ENCODE data around the gene MRM2. TPM values are rescaled to one million over a fixed set of nuclear protein-coding genes. Genes with fewer than 3 reads are reported as not detected.

The MRM2 gene
- total RNA-seq, 1 experiment from 2014 or later: 35.5 TPM

GRCh38 chr7:2281541-2281940 is 39.5 kb upstream of the MRM2 start:
- Histone ChIP-seq H4K20me1 (ENCODE audit: insufficient read depth, low read depth, low read length) (no peaks in the 10 kb centered on the region), H3K36me3 (ENCODE audit: insufficient read depth, low read length) (no peaks in the 10 kb centered on the region), H3K9ac (ENCODE audit: low read length) (no peak overlapping the region), H2AFZ (ENCODE audit: low read length) (no peak overlapping the region), H3K27me3 (ENCODE audit: low read length) (no peaks in the 10 kb centered on the region), H3K9me2 (replicated peaks; ENCODE audit: insufficient read depth, low read length) (no peaks in the 10 kb centered on the region), H3K4me1 (ENCODE audit: low read length) (no peaks in the 10 kb centered on the region), H3K27ac (ENCODE audit: low read length) (no peak overlapping the region), H3K4me2 (ENCODE audit: low read depth, low read length, poor library complexity, severe bottlenecking) (no peak overlapping the region), H3K79me2 (ENCODE audit: low read length) (no peaks in the 10 kb centered on the region), H3K4me3 (ENCODE audit: low read length) (no peak overlapping the region), H3K9me3 (ENCODE audit: low read length) (no peaks in the 10 kb centered on the region)
- DNase-seq: no peak

GRCh38 chr7:2280424-2280823 is 38.4 kb upstream of the MRM2 start:
- Histone ChIP-seq H4K20me1 (ENCODE audit: insufficient read depth, low read depth, low read length) (no peaks in the 10 kb centered on the region), H3K4me2 (ENCODE audit: low read depth, low read length, poor library complexity, severe bottlenecking) (no peak overlapping the region), H3K4me3 (ENCODE audit: low read length) (no peak overlapping the region), H3K36me3 (ENCODE audit: insufficient read depth, low read length) (no peaks in the 10 kb centered on the region), H3K9me3 (ENCODE audit: low read length) (no peaks in the 10 kb centered on the region), H2AFZ (ENCODE audit: low read length) (no peak overlapping the region), H3K27ac (ENCODE audit: low read length) (no peak overlapping the region), H3K9ac (ENCODE audit: low read length) (no peak overlapping the region), H3K27me3 (ENCODE audit: low read length) (no peaks in the 10 kb centered on the region), H3K9me2 (replicated peaks; ENCODE audit: insufficient read depth, low read length) (no peaks in the 10 kb centered on the region), H3K79me2 (ENCODE audit: low read length) (no peaks in the 10 kb centered on the region), H3K4me1 (ENCODE audit: low read length) (no peaks in the 10 kb centered on the region)
- DNase-seq: no peak

- Histone ChIP-seq H3K9me2 (replicated peaks; ENCODE audit: insufficient read depth, low read length) (no peaks in the 10 kb centered on the region), H3K9me3 (ENCODE audit: low read length) (no peaks in the 10 kb centered on the region), H3K4me3 (ENCODE audit: low read length) (no peak overlapping the region), H3K9ac (ENCODE audit: low read length) (no peak overlapping the region), H3K79me2 (ENCODE audit: low read length) (no peaks in the 10 kb centered on the region), H3K36me3 (ENCODE audit: insufficient read depth, low read length) (no peaks in the 10 kb centered on the region), H2AFZ (ENCODE audit: low read length) (no peak overlapping the region), H3K4me2 (ENCODE audit: low read depth, low read length, poor library complexity, severe bottlenecking) (no peak overlapping the region), H3K27ac (ENCODE audit: low read length) (no peak overlapping the region), H4K20me1 (ENCODE audit: insufficient read depth, low read depth, low read length) (no peaks in the 10 kb centered on the region), H3K4me1 (ENCODE audit: low read length) (no peaks in the 10 kb centered on the region), H3K27me3 (ENCODE audit: low read length) (no peaks in the 10 kb centered on the region)
- DNase-seq: no peak
Measured at GRCh38 chr7:2279896-2280295, 37.9 kb upstream of the MRM2 start.

GRCh38 chr7:2278026-2278425 is 36.0 kb upstream of the MRM2 start:
- no peaks in the 10 kb centered on the region for H3K9me3 ChIP-seq (ENCODE audit: low read length)
- no peaks in the 10 kb centered on the region for H3K36me3 ChIP-seq (ENCODE audit: insufficient read depth, low read length)
- no peak overlapping the region for H3K4me3 ChIP-seq (ENCODE audit: low read length)
- no peaks in the 10 kb centered on the region for H3K79me2 ChIP-seq (ENCODE audit: low read length)
- H3K27me3 ChIP-seq (ENCODE audit: low read length): no peaks in the 10 kb centered on the region
- DNase-seq: no peak
- H2AFZ ChIP-seq (ENCODE audit: low read length): no peak overlapping the region
- H4K20me1 ChIP-seq (ENCODE audit: insufficient read depth, low read depth, low read length): no peaks in the 10 kb centered on the region
- H3K4me1 ChIP-seq (ENCODE audit: low read length): no peaks in the 10 kb centered on the region
- H3K9me2 ChIP-seq (replicated peaks; ENCODE audit: insufficient read depth, low read length): no peaks in the 10 kb centered on the region
- no peak overlapping the region for H3K4me2 ChIP-seq (ENCODE audit: low read depth, low read length, poor library complexity, severe bottlenecking)
- no peak overlapping the region for H3K27ac ChIP-seq (ENCODE audit: low read length)
- H3K9ac ChIP-seq (ENCODE audit: low read length): no peak overlapping the region

DNA sequence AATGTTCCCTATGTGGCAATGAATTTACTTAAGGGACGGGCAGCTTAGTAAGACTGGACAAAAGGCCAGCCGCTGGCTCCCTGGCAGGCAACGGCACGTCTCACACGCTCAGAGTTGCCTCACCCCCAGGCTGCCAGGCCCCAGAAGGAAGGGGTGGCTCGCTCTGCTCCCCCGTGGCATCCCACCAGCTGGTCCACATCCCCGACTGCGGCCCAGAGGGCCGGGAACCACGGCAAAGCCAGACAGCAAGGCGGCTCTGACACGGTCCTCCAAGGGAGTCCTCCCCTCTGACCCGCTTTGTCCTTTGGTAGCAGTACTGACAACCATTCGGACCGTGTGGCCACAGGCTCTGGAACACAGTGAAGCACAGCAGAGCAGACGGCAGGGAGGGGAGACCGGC is 34.1 kb upstream of the MRM2 start:
- Histone ChIP-seq H3K79me2 (ENCODE audit: low read length) (no peaks in the 10 kb centered on the region), H3K9me2 (replicated peaks; ENCODE audit: insufficient read depth, low read length) (no peaks in the 10 kb centered on the region), H3K9ac (ENCODE audit: low read length) (no peak overlapping the region), H3K4me3 (ENCODE audit: low read length) (no peak overlapping the region), H4K20me1 (ENCODE audit: insufficient read depth, low read depth, low read length) (no peaks in the 10 kb centered on the region), H3K27me3 (ENCODE audit: low read length) (no peaks in the 10 kb centered on the region), H3K4me2 (ENCODE audit: low read depth, low read length, poor library complexity, severe bottlenecking) (no peak overlapping the region), H3K36me3 (ENCODE audit: insufficient read depth, low read length) (no peaks in the 10 kb centered on the region), H3K9me3 (ENCODE audit: low read length) (no peaks in the 10 kb centered on the region), H3K4me1 (ENCODE audit: low read length) (no peaks in the 10 kb centered on the region), H3K27ac (ENCODE audit: low read length) (no peak overlapping the region), H2AFZ (ENCODE audit: low read length) (no peak overlapping the region)
- DNase-seq: no peak

GRCh38 chr7:2275101-2275500 is 33.1 kb upstream of the MRM2 start:
- no peaks in the 10 kb centered on the region for H3K9me3 ChIP-seq (ENCODE audit: low read length)
- no peak overlapping the region for H3K4me3 ChIP-seq (ENCODE audit: low read length)
- no peak overlapping the region for H3K9ac ChIP-seq (ENCODE audit: low read length)
- no peaks in the 10 kb centered on the region for H3K36me3 ChIP-seq (ENCODE audit: insufficient read depth, low read length)
- no peaks in the 10 kb centered on the region for H3K27me3 ChIP-seq (ENCODE audit: low read length)
- no peak overlapping the region for H3K27ac ChIP-seq (ENCODE audit: low read length)
- no peak for DNase-seq
- no peak overlapping the region for H3K4me2 ChIP-seq (ENCODE audit: low read depth, low read length, poor library complexity, severe bottlenecking)
- H3K79me2 ChIP-seq (ENCODE audit: low read length): no peaks in the 10 kb centered on the region
- no peaks in the 10 kb centered on the region for H3K9me2 ChIP-seq (replicated peaks; ENCODE audit: insufficient read depth, low read length)
- H2AFZ ChIP-seq (ENCODE audit: low read length): no peak overlapping the region
- no peaks in the 10 kb centered on the region for H4K20me1 ChIP-seq (ENCODE audit: insufficient read depth, low read depth, low read length)
- no peaks in the 10 kb centered on the region for H3K4me1 ChIP-seq (ENCODE audit: low read length)

DNA sequence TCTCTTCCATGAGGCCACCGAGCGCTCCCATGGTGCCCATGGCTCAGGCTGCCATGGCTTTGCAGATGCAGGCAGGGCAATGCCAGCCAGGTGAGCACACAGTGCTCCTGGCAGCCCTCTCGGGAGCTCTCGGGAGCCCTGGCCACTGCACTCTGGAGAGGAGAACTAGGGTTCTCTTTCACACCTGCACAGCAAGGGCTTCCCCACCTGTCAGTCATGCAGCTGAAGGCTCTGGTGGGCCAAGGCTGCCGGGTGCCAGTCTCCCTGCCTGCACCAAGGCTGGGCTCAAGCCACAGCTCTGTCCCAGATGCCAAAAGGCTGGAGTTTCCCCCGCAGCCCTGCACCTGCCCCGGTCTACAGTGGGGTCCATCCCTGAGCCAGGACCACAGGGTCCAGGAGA is 32.7 kb upstream of the MRM2 start:
- Histone ChIP-seq H3K36me3 (ENCODE audit: insufficient read depth, low read length) (no peaks in the 10 kb centered on the region), H3K79me2 (ENCODE audit: low read length) (no peaks in the 10 kb centered on the region), H3K27ac (ENCODE audit: low read length) (no peak overlapping the region), H3K4me1 (ENCODE audit: low read length) (no peaks in the 10 kb centered on the region), H2AFZ (ENCODE audit: low read length) (no peak overlapping the region), H3K4me3 (ENCODE audit: low read length) (no peak overlapping the region), H3K9me3 (ENCODE audit: low read length) (no peaks in the 10 kb centered on the region), H3K9me2 (replicated peaks; ENCODE audit: insufficient read depth, low read length) (no peaks in the 10 kb centered on the region), H3K27me3 (ENCODE audit: low read length) (no peaks in the 10 kb centered on the region), H3K4me2 (ENCODE audit: low read depth, low read length, poor library complexity, severe bottlenecking) (no peak overlapping the region), H4K20me1 (ENCODE audit: insufficient read depth, low read depth, low read length) (no peaks in the 10 kb centered on the region), H3K9ac (ENCODE audit: low read length) (no peak overlapping the region)
- no peak for DNase-seq

DNA sequence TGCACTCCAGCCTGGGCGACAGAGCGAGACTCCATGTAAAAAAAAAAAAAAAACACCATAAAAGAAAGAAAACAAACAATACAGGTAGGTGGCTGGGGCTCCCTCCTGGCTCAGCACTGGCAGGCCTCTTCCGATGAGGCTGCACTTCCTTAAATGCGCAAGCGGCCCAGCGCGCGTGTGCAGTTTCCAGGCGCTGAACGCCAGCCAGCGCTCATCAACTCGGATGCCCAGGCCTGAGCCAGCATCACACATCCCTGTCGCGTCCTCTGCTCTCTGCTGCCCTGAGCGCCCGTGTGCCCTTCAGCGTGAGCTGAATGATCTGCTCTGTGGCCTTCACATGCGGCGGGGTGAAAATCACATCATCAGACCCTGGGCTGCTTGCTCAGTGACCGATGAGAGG is 31.9 kb upstream of the MRM2 start:
- Histone ChIP-seq H3K9ac (ENCODE audit: low read length) (no peak overlapping the region), H3K4me1 (ENCODE audit: low read length) (no peaks in the 10 kb centered on the region)

DNA sequence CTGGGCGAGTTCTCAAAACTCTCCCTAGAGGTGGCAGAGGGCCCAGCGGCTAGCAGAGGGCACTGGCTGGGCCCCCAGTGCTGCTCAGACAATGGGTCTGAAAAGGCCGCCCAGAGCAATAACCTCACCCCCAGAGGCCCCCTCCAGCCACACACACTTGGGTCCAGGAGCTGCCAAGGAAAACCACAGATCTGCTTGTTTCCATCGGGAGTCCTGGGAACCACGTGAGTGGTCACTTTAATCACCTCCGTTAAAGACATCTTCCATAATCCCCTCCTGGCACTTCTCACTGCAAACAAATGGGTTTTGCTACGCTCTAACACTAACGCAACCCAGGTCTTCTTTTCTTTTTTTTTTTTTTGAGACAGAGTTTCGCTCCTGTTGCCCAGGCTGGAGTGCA is 30.0 kb upstream of the MRM2 start:
- no peak for DNase-seq
- H3K4me1 ChIP-seq (ENCODE audit: low read length): no peaks in the 10 kb centered on the region
- no peaks in the 10 kb centered on the region for H3K9me2 ChIP-seq (replicated peaks; ENCODE audit: insufficient read depth, low read length)
- no peaks in the 10 kb centered on the region for H3K9me3 ChIP-seq (ENCODE audit: low read length)
- no peaks in the 10 kb centered on the region for H3K79me2 ChIP-seq (ENCODE audit: low read length)
- H3K4me2 ChIP-seq (ENCODE audit: low read depth, low read length, poor library complexity, severe bottlenecking): no peak overlapping the region
- no peak overlapping the region for H3K4me3 ChIP-seq (ENCODE audit: low read length)
- H4K20me1 ChIP-seq (ENCODE audit: insufficient read depth, low read depth, low read length): no peaks in the 10 kb centered on the region
- H3K27me3 ChIP-seq (ENCODE audit: low read length): no peaks in the 10 kb centered on the region
- H3K36me3 ChIP-seq (ENCODE audit: insufficient read depth, low read length): no peaks in the 10 kb centered on the region
- no peak overlapping the region for H2AFZ ChIP-seq (ENCODE audit: low read length)
- no peak overlapping the region for H3K9ac ChIP-seq (ENCODE audit: low read length)
- H3K27ac ChIP-seq (ENCODE audit: low read length): no peak overlapping the region

More for the DNA sequence above, 31.9 kb upstream of the MRM2 start:
- Histone ChIP-seq H3K27me3 (ENCODE audit: low read length) (no peaks in the 10 kb centered on the region), H3K4me3 (ENCODE audit: low read length) (no peak overlapping the region), H3K27ac (ENCODE audit: low read length) (no peak overlapping the region), H2AFZ (ENCODE audit: low read length) (no peak overlapping the region), H4K20me1 (ENCODE audit: insufficient read depth, low read depth, low read length) (no peaks in the 10 kb centered on the region), H3K79me2 (ENCODE audit: low read length) (no peaks in the 10 kb centered on the region), H3K36me3 (ENCODE audit: insufficient read depth, low read length) (no peaks in the 10 kb centered on the region), H3K9me2 (replicated peaks; ENCODE audit: insufficient read depth, low read length) (no peaks in the 10 kb centered on the region), H3K4me2 (ENCODE audit: low read depth, low read length, poor library complexity, severe bottlenecking) (no peak overlapping the region), H3K9me3 (ENCODE audit: low read length) (no peaks in the 10 kb centered on the region)
- no peak for DNase-seq

All from Karpas-422 (cell line).